LNCaP clone FGC (cell line): Measurements from ENCODE around the gene SIX5.

Experiments used
- DNase-seq: peaks from one replicate; pipeline ENCODE4 v3.0.0-alpha.2; 2011; ENCODE audit warnings: low read depth
- H3K4me3 ChIP-seq: 2 replicates; pipeline ENCODE4 v1.5.1; 2011; ENCODE audit warnings: mild to moderate bottlenecking, low read depth, low read length, control low read depth
- TF ChIP-seq, protein P1 (sequence below): IDR thresholded peaks from 2 replicates; pipeline ENCODE4 v1.5.1; 2012; ENCODE audit warnings: mild to moderate bottlenecking; ENCODE audit not compliant: control insufficient read depth, insufficient read depth; ENCODE audit errors: extremely low read depth

SIX5 gene

DNA sequence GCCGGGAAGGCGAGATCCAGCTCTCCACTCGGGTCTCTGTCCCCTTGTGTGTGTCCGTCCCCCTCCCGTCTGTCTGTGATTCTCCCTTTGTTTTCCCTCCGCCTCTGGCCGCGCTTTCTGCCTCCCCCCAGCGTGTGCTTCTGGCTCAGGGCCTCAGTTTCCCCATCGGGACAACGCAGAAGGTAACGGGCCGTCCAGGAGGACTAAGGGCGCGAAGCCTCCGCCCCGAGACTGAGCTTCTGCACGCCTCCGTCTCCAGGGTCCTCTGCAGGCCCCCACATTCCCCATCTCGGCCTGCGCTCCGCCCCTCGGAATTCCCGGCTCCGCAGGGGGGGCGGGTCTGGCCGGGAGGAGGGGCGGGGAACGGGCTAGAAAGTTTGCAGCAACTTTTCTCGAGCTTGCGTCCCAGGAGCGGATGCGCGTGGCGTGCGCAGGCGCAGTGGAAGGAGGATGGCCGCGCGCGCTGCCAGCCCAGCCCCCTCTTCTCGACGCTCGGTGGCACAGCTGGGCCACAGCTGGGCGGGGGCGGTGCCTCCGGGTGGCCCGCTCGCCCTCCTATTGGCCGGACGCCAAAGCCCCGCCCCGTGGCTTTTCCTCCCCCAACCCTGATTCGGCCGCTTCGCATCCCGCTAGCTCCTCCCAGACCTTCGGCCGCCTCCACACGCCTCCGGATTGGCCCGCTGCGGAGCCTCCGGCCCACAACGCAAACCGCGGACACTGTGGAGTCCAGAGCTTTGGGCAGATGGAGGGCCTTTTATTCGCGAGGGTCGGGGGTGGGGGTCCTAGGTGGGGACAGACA lies at the start of gene SIX5:
Gene SIX5, minus strand, starts transcription at position 269 of the 799 bp plus-strand sequence. CDS start 408 bp downstream, outside the sequence.
- TF ChIP-seq, protein P1, sequence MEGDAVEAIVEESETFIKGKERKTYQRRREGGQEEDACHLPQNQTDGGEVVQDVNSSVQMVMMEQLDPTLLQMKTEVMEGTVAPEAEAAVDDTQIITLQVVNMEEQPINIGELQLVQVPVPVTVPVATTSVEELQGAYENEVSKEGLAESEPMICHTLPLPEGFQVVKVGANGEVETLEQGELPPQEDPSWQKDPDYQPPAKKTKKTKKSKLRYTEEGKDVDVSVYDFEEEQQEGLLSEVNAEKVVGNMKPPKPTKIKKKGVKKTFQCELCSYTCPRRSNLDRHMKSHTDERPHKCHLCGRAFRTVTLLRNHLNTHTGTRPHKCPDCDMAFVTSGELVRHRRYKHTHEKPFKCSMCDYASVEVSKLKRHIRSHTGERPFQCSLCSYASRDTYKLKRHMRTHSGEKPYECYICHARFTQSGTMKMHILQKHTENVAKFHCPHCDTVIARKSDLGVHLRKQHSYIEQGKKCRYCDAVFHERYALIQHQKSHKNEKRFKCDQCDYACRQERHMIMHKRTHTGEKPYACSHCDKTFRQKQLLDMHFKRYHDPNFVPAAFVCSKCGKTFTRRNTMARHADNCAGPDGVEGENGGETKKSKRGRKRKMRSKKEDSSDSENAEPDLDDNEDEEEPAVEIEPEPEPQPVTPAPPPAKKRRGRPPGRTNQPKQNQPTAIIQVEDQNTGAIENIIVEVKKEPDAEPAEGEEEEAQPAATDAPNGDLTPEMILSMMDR = no peak
- peak; percentile 69 for DNase-seq
- peak within 1 kb of the TSS; percentile 71 for H3K4me3 ChIP-seq

DNA sequence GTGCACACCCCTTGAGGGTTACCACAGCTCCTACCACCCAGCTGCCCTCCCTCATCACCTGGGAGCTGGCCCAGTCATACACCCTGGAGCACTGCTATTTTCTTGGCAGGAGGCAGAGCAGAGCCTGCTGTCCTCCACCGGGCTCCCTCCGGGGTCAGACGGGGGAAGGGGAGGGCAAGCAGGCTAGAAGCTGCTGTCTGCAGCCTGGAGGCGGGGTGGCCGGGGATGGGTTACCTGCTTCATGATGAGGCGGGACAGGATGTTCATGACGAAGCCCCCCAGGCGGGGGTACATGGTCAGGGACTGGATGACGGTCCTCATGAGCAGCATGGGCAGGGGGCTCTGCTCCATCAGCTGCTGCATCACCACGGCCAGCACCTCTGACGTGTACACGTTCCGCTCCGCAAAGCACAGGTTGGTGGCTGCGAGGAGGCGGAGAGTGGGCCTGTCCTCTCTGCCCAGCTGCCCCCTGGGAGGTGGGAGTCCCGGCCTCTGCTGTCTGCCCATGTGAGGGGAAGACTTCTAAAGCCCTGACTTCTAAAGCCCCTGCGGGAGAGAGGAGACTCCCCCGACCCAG lies 48.8 kb upstream of the SIX5 start:
- TF ChIP-seq, protein P1 = no peak
- no peak overlapping the region for H3K4me3 ChIP-seq
- DNase-seq = no peak

DNA sequence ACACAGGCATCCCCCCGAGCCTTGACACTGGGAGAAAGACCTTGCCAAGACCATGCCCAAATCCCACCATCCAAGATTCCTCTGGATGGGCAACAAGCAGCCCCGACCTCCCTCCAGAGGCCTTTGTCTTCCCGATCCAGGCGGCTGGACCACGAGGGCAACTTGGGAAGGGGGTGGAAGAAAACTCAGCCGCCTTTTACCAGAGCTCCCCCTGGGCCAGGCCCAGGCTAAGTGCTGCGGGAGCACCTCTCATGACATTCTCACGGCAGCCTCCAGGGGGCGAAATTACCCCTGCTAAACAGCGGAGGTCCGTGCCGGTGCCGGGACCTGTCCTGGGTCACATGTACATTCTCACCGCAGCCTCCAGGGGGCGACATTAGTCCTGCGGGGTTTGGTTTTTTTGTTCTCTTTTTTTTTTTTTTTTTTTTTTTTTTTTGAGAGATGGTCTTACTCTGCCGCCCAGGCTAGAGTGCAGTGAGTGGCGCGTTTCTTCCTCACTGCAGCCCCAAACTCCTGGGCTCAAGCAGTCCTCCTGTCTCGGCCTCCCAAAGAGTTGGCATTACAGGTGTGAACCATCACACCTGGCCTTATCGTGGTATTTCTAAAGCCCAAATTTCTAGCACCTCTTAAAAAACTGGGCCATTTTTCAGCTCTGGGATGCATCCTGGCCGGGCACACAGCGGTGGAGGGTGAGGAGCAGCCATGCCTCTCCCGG lies 48.1 kb upstream of the SIX5 start:
- TF ChIP-seq, protein P1 = peak; percentile 69
- H3K4me3 ChIP-seq = no peak overlapping the region
- DNase-seq = peak; percentile 58

DNA sequence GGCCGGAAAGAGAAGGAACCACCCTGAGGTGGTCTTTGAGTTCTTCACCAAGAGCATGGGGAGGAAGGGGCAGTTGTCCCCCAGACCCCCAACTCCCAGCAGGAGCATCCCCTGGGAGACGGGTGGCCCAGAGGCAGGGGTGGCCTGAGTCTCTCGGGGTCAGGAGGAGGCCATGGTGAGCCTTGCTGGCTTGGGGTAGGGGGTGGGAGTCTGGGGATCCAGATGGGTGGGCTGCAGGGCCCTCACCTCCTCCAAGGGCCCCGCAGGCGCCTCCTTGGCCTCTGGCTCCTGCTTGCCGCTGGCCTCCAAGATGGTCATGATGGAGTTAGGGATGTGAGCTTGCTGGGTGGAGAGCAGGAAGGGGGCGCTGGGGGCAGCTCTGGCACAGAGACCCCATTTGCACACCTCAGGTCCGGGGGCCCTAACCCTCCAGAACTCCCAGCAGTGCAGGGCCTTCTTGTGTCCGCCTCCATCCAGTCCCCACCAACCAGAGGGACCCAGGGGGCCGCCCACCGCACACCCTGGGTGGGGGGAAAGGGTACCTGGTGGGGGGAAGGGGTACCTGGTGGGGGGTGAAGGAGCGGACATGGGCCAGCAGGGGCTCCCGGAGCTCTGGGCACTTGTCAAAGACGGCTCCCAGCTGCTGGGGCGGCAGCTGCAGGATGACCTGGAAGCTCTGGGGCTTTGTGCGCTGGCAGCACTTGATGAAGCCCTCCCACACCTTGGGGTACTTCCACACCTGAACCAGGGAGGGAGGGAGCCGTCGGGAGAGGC lies 47.4 kb upstream of the SIX5 start:
- DNase-seq = no peak
- no peak overlapping the region for H3K4me3 ChIP-seq

DNA sequence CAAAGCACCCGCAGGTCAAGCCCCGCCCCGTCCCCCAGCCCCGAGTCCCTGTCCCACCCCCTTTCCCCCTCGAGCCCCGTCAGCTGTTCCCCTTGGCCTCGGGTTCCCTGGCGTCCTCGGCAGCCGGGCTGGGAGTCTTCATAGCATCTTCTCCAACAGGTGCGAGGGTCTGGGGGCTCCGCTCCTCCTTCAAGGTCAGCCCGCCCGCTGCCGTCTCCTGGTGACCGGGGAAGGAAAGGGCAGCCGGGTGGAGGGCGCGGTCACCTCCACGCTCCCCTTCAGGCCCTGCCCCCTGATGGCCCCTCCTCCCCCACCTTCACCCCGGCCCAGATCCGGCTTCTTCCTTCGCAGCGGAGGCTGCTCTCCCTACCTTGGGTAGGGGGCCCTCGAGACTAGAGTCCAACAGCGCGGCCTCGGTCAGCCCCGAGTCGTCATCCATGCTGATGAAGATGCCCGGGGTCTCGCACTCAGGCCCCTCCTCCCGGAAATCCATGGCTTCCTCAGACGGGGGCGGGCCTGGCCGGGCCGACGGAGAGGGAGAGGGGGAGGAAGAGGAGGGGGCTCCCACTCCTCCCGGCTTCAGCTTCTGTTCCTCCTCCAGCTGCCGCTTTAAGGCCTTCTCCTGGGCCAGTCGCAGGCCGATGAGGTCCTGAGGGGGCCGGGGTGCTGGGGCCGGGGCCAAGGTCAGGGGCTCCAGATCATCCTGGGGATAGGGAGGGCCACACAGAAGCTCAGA lies 46.6 kb upstream of the SIX5 start:
- TF ChIP-seq, protein P1 = no peak
- no peak overlapping the region for H3K4me3 ChIP-seq
- DNase-seq = no peak

More for the DNA sequence above, 47.4 kb upstream of the SIX5 start:
- TF ChIP-seq, protein P1 = no peak
